Lung microvascular endothelial cell (primary cell): ENCODE data around the gene LCE6A. TPM values are rescaled to one million over a fixed set of nuclear protein-coding genes. Genes with fewer than 3 reads are reported as not detected.

Experiments used
- DNase-seq, 2 donors: peaks; one replicate each; pipeline versions ENCODE4 v3.0.0 to v3.0.0-alpha.2; 2010; ENCODE audit warnings: low read depth in 2 of 2
- total RNA-seq: library from RNA; depleted of rRNA; stranded (reverse); fragments of >200 nt; gene quantifications from 2 replicates; pipeline ENCODE4 v1.2.1, GENCODE V29; 2014

LCE6A gene
- total RNA-seq, 1 donor from 2014 or later: not detected

DNA sequence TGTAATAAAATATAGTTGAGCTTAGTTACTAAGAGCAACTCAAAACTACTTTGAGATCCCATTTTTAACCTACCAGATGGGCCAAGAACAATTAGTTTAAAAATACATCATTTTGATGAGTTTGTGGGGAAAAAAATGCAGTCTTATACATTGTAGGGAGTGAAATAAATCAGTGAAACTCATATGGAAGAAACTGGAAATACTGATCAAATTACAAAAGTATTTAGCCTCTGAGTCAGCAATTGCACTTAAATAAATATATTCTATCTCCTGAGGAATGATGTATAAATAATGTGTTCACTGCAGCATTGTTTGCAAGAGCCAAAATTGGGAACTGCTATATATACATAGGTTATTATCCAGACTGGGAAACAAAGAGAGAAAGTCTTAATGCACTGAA is 30.8 kb downstream of the LCE6A start:
- no peak for DNase-seq

DNA sequence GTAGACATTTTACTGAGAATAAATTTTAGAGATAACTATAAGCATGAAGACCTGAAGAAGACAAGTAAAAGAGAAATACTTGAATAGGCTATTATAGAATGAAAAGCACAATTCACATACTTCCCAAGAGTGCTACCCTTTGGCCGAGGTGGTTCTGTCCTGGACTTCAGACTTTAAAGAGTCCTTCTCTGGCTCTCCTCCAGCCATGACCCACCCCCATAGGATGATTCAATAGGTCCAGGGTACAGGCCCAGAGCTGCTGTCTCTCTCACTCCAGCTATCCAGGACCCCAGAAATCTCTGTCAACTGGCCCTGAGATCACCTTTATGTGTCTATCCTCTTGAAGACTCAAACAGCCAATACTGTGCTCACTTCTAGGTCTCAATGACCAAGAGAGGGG is 34.2 kb downstream of the LCE6A start:
- DNase-seq: no peak

DNA sequence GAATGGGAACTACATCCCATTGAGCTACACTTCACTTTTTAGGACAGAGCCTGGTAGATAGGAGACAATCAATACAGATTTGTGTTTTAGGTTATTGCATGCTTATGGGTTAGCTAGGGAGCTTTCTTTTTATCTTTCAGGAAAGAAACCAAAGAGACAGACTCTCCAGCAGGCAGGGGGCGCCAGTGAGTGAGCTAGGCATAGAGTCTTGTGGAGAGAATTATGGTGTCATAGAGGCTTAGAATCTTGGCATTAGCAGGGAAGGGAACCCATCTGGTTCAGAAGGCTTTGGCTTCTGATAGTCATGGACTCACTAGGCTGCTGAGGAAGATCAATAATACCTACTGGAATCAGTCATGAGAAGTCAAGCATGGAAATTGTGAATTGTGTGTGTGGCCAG is 35.4 kb downstream of the LCE6A start, which contains the start of gene SMCP:
TSS of gene SMCP (plus strand) at position 281 of the 400 bp plus-strand sequence. CDS start 6,101 bp downstream, outside the sequence.
- no peak for DNase-seq

- no peak for DNase-seq
Measured at GRCh38 chr1:152879559-152880198, 37.0 kb downstream of the LCE6A start.

DNA sequence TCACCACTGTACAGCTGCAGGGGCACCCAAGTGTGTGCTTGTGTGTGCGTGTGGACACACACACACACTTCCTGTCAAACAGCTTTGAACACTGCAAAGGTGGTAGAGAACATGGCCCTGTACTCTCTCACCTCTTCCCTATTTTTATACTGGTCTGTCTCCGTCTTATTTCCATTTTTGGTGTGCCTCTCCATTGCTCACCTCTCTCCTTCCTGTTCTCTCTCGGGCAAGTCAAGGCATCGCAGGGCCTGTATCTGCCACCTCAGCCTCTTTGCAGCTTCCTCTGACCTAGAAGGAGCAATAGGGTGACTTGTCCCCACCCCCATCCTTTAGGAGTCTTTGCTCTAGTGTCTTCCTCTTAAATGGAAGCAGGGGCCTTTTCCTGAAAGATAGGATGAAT is 37.7 kb downstream of the LCE6A start:
- DNase-seq: no peak

DNA sequence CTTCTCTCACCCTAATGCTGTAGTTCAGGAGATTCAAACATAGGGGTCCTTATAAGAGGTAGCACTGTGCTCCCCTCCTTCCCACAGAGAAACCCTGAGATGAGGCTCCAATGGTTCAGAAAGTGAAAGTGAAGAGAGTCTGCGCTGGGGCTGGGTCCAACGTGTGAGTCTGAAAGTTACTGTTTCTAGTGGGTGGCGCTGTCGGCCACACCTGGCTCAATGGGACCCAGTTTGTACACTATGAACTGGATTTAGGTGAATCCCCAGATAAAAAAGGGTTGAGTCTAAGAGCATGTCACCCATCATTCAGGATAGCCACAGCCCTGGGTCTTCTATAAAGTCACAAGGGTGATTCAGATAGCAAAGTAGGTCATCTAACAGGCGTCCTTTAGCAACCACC is 38.3 kb downstream of the LCE6A start:
- no peak for DNase-seq

DNA sequence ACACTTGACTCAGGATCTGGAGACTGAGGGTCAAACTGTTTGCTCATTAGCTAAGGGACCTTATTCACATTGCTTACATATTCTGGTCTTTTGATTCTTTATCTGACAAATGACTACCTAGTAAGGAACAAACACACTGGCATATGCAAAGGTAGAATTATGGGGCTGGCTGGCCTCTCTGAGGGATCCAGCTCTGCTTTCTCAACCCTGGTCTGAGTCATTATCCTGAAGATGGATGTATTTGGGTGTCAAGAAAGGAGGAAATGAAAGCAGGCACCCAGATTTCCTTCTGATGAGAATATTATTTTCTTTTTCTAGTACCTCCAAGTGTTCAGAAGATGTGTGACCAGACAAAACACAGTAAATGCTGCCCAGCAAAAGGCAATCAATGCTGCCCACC is 41.4 kb downstream of the LCE6A start:
- no peak for DNase-seq

- no peak for DNase-seq
Measured at GRCh38 chr1:152884506-152884905, 41.9 kb downstream of the LCE6A start.

DNA sequence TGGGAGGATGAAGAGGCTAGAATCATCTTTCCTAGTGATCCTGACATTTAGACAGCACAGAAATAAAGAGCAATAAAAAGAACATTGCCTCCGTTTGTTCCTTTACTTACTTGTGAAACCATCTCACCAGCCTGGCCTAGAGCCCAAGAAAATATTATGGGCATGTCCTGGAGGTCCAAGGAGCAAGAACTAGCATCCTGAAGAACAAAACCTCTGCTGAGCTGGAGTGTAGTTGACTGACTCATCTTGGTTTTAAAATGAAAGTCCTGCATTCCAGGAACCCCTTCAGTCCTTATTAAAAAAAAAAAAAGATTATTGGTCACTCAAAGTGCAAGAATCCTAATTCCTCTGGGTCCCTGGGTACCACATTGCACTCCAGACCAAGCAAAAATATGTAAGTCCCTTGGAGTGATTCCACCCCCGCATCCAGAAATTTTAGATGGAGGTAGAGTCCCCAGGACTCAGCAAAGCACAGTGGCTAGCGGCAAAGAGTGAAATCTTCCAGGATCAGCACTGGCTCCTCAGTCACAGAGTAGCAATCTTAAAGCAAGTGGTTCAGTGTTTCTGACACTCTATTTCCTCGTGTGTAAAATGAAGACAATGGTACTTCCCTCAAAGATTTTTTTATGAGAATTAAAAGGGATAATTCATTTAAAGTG is 42.4 kb downstream of the LCE6A start:
- no peak for DNase-seq

DNA sequence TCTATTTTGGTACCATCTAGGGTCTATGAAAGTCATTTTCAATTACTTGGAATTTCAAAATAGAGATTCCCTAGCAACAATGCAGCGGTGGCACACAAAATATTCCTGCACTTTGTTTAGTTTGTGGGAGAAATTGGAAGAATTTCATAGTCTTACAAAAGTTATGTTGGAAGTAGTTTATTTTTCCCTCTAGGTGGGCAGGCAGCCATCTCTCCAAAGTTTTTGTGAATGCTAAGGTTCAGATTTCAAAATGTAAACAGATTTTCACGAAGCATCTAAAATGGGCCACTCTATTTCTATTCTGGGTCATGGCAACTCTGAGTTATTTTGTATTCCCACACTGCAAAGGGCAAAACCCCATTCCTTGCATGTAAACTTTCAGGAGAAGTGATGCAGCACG is 43.4 kb downstream of the LCE6A start:
- DNase-seq: no peak

DNA sequence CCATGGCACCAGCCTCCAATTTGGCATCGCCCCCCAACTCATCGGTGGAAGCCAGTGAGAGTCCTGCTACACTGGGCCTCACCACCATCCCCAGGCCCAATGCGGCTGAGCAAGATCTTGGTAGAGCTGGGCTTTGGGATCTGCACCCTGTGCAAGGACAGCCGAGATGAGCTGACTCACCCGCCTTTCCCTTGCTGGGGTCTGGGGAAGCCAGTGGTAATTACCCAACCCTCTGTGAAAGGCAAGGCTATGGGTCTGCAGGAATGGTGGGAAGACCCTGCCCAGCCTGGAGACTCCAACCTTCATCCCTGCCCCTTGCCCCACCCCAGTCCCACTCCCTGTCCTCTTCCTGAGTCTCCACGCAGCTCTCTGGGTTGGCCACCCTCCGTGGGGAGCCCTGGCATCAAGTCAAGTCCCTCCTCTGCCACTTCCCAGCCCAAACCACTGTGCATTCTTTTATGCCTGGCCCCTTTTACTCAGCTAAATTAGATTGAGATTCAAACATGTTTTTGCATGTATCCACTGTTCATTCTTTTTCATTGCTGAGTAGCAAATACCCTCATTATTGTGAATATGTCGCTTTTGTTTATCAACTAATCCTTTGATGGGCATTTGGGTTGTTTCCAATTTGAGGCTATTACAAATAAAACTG is 44.2 kb downstream of the LCE6A start:
- DNase-seq: no peak

- no peak for DNase-seq
Measured at GRCh38 chr1:152888126-152888525, 45.5 kb downstream of the LCE6A start.

Other genes starting within 250 kb of the LCE6A start
- gene LCE3C, start 242.6 kb upstream of the LCE6A start, total RNA-seq: not detected in 2 replicates
- not detected in 2 replicates for gene LCE3B, start 229.0 kb upstream of the LCE6A start, total RNA-seq
- not detected in 2 replicates for gene LCE3A, start 219.8 kb upstream of the LCE6A start, total RNA-seq
- not detected in 2 replicates for gene LCE2D, start 179.5 kb upstream of the LCE6A start, total RNA-seq
- gene LCE2C, start 167.6 kb upstream of the LCE6A start, total RNA-seq: not detected in 2 replicates
- not detected in 2 replicates for gene LCE2B, start 156.7 kb upstream of the LCE6A start, total RNA-seq
- not detected in 2 replicates for gene LCE2A, start 144.5 kb upstream of the LCE6A start, total RNA-seq
- gene LCE4A, start 134.7 kb upstream of the LCE6A start, total RNA-seq: not detected in 2 replicates
- not detected in 2 replicates for gene KPRP, start 84.8 kb upstream of the LCE6A start, total RNA-seq
- not detected in 2 replicates for gene LCE1F, start 67.7 kb upstream of the LCE6A start, total RNA-seq
- not detected in 2 replicates for gene LCE1E, start 56.6 kb upstream of the LCE6A start, total RNA-seq
- gene LCE1D, start 46.1 kb upstream of the LCE6A start, total RNA-seq: not detected in 2 replicates
- gene LCE1C, start 36.2 kb upstream of the LCE6A start, total RNA-seq: not detected in 2 replicates
- gene LCE1B, start 30.9 kb upstream of the LCE6A start, total RNA-seq: not detected in 2 replicates
- not detected in 2 replicates for gene LCE1A, start 15.4 kb upstream of the LCE6A start, total RNA-seq
- not detected in 2 replicates for gene LCE7A, start 17.1 kb downstream of the LCE6A start, total RNA-seq
- gene SMCP, start 35.5 kb downstream of the LCE6A start, total RNA-seq: not detected in 2 replicates
- gene IVL, start 65.7 kb downstream of the LCE6A start, total RNA-seq: not detected in 2 replicates
- not detected in 2 replicates for gene SPRR5, start 104.3 kb downstream of the LCE6A start, total RNA-seq
- not detected in 2 replicates for gene SPRR4, start 127.8 kb downstream of the LCE6A start, total RNA-seq
- gene SPRR1A, start 141.2 kb downstream of the LCE6A start, total RNA-seq: not detected in 2 replicates
- gene SPRR3, start 158.9 kb downstream of the LCE6A start, total RNA-seq: not detected in 2 replicates
- gene SPRR1B, start 188.3 kb downstream of the LCE6A start, total RNA-seq: not detected in 2 replicates
- not detected in 2 replicates for gene SPRR2D, start 198.3 kb downstream of the LCE6A start, total RNA-seq
- gene SPRR2A, start 214.7 kb downstream of the LCE6A start, total RNA-seq: not detected in 2 replicates
- gene SPRR2B, start 228.8 kb downstream of the LCE6A start, total RNA-seq: not detected in 2 replicates